Skeletal muscle cell (primary cell): ENCODE measurements around the gene CD38.
"Not testable (repeated sequence)": the region's sequence is repeated elsewhere in the genome, so short reads cannot be mapped to it uniquely, and the experiment has no call there.

Source experiments
- DNase-seq: peaks from one replicate; pipeline ENCODE4 v3.0.0-alpha.2; 2010; ENCODE audit warnings: low read depth
- H3K4me3 ChIP-seq: 2 replicates; pipeline ENCODE4 v1.5.1; 2011; ENCODE audit warnings: low read depth, mild to moderate bottlenecking, control low read depth, low read length, moderate library complexity

Gene CD38

DNA sequence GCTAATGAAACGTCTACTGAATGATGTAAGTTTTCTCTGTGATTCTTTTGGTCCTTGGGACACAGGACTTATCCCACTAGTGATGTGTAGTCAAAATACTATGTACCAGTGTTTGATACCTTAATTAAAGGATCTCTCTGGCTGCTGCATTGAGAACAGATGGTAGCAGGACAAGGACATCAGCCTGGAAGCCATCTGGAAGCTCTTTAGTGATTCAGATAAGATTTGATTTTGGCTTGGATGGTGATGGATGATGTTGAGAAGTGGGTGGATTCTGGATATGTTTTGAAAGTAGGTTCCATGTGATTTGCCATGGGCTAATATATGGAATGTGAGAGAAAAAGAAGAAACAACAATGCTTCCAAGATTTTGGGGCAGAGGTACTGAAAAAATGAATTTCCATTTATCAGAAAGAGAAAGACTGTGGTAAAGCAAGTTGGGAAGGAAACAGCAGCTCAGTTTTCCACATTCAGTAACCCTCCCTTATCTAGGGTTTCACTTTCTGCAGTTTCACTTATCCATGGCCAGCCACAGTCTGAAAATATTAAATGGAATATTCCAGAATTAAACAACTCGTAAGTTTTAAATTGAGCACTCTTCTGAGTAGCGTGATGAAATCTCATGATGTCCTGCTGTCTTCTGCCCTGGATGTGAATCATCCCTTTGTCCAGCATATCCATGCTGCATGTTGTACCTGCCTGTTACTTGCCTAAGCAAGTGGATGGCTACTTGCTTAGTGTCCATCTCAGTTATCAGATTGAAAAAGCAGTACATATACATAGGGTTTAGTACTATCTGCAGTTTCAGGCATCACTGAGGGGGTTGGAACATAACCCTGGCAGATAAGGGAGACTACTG, 15.6 kb downstream of the CD38 start:
- no peak for DNase-seq
- no peak overlapping the region for H3K4me3 ChIP-seq

DNA sequence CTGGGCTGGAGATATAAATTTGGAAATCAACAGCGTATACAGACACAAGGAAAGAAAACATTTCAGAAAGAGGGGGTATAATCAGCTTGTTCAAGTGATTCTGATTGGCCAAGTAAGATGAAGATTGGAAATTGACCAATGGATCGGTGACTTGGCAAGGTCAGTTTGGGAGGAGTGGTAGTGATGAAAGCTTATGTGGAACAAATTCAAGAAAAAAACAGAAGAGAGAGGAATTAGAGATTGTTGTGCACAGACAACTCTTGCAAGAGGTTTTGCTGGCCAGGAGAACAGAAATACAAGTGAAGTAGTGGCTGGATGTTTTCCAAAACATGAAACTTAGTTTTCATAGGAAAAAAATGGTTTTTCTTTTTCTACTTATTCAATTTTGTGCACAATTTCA, 16.3 kb downstream of the CD38 start:
- no peak overlapping the region for H3K4me3 ChIP-seq
- no peak for DNase-seq

DNA sequence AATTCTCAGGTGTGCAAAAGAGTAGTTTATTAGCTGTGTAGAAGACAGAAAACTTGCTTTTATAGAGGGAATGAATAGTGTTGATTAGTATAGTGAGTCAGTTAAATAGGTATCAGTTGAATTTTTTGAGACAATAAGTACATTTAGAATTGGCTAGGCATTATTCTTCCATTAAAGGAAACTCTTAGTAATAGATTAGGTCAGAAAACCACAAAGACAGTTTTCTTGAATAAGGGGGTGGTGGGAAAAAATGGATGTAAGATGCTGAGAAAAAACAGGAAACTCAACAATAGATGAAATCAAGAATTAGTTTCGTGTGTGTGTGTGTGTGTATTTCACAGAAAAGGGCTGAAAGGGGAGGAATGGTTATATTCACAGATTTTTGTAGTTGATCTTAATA, 16.8 kb downstream of the CD38 start:
- H3K4me3 ChIP-seq, result no peak overlapping the region
- no peak for DNase-seq

DNA sequence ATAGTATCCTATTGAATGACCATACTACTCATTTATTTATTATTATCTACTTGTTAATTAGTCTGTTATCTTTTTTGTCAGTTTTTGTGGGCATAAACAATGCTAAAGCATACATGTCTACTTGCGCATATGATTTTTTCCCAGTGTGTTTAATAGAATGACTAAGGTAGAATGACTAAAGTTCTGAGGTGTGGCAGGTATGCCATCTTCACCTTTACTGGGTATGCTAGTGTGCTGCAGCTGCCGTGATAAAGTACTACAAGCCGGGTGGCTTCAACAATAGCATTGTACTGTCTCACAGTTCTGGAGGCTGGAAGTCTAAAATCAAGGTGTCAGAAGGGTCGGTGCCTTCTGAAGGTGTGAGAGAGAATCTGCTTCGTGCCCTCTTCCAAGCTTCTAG, 19.2 kb downstream of the CD38 start:
- no peak overlapping the region for H3K4me3 ChIP-seq
- DNase-seq, result no peak

DNA sequence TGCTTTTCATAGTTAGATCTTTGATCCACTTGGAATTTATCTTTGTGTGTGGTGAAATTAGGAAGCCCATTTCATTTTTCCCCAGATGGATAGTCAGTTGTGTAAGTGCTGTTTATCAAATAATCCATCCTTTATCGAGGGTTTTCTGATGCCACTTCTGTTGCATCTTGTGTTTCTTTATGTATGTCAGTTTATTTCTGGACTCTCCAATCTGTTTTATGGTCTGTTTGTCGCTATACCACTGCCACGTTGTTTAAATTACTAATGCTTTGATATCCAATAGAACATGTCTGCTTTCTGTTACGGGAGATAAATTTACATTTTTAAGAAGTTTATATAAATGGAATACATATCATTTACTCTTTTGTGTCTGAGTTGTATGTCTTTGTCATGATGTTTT, 21.0 kb downstream of the CD38 start:
- H3K4me3 ChIP-seq, result no peak overlapping the region
- no peak for DNase-seq

DNA sequence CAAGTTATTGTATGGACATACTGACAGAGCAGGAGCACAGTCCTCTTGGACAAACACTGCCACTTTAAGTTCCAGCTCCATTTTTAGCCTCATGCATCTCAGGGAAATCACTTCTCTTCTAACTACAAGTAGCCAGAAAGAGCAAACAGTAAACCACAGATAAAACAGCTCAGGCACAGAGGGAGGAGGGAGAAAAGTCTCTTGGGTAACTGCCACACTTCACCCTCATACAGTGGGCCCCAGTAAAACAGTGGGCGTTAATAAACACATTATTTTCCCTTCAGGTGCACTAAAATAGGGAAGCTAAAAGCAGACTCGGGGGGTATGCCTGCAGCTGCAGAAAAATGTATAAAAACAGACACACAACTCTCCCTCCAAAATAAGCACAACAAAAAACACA, 21.6 kb downstream of the CD38 start:
- H3K4me3 ChIP-seq, result no peak overlapping the region
- no peak for DNase-seq

DNA sequence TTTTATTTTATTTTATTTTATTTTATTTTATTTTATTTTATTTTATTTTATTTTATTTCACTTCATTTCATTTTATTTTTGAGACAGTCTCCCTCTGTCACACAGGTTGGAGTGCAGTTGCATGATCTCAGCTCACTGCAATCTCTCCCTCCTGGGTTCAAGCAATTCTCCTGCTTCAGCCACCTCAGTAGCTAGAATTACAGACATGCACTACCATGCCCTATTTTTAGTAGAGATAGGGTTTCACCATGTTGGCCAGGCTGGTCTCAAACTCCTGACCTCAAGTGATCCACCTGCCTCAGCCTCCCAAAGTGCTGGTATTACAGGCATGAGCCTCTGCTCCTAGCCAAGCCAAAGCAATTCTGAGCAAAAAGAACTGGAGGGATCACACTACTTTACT, 24.4 kb downstream of the CD38 start:
- not testable (repeated sequence) for DNase-seq, H3K4me3 ChIP-seq

DNA sequence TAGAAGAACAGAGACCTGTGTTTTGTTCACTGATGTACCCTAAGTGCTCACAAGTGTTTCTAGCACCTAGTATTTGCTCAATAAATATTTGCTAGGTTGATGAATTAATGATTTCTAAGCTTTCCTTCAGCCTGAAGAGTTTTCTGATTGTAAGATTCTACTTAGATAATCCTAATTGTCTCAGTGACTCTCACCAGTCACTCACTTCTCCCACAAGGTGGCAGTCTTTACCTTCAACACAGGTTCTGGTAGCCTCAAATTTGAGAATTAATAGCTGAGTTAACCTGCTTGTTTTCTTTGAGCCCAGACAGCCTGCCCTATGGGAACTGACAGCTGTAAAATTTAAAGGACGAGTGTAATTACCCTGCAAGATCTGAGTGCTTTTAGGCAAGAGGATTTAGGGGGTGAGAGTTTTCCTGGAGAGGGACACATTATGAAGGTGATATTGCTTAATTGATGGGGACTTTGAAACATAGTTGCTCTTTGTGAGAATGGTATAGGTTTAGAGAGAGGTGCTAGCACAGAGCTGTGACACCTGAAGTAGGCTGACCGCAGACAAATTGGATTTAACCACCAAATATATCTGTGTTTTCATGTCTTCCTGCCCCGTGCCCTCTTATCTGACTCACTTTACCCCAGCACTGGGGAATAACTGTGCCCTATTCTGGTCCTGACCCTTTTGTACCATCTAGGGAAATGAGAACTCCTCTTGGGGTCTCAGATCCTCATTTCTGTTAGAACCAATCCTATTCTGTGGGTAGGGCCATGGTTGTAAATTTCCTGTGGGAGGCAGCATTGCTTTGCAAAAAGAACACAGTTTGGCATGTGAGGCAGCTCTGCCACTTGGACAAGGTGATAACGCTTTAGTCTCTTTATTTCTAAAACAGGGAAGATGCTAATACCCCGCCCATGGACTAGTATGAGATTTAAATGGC, 27.7 kb downstream of the CD38 start:
- H3K4me3 ChIP-seq, result no peak overlapping the region
- DNase-seq, result peak; percentile 23

DNA sequence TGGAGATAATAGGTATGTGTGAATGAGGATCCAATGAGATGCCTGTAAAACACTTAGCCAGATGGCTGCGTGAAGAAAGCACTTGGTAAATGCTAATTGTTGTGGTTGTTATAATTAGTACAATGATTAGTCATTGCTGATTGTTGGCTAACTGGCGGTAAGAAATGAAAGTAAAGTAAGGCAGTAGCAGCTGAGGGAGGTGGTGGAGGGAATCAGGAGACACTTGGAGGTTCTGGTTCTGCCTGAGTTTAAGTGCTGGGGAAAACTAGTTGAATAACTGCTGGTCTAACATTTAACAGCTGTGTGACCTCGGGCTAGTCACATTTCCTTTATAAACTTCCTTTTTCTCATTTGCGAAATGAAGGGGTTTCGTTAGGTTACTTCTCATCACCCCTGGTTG, 30.9 kb downstream of the CD38 start:
- H3K4me3 ChIP-seq, result no peak overlapping the region
- no peak for DNase-seq

DNA sequence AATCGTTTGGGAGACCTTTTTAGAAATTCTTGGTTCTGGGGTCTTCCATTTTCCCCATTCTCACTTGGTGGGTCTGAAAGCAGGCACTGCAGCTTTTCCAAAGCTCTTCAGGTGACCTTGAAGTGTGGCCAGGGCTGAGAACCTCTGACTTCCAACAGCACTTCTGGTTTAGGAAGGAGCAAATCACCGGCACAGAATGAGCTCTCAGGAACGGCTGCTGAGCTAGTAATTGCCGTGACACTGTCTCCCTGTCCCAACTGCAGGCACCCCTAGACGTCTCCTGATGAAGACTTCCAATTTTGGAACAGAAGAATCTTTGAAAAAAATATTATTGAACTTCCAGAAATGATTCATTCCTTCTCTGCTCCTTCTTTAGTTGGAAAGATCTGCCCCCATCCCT, 31.3 kb downstream of the CD38 start:
- no peak overlapping the region for H3K4me3 ChIP-seq
- no peak for DNase-seq

DNA sequence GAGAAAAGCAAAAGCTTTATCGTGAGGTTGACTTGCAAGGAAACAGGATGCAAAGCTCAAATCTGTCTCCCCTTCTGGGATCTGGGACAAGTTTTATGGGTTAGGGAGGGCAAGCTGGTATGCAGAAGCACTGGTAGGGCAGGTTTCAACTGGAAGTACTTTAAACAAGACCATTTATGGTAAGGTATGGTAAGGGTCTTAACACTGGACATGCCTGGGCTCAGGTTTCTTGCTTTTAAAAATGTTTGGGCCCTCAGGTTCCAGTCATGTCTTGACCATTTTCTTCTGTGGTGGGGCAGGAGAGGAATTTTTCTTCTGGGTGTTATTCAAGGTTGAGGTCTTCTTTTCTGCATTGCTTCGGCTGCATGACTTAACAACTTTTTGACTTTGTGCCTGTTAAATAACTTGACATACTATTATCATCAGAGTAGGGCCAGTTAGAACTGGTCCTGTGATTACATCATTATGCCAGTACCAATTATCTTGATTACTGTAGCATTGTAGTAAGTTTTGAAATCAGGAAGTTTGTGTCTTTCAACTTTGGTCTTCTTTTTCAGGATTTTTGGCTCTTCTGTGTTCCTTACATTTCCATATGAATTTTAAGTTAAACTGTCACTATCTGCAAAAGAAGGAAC, 33.7 kb downstream of the CD38 start:
- no peak for DNase-seq
- no peak overlapping the region for H3K4me3 ChIP-seq

DNA sequence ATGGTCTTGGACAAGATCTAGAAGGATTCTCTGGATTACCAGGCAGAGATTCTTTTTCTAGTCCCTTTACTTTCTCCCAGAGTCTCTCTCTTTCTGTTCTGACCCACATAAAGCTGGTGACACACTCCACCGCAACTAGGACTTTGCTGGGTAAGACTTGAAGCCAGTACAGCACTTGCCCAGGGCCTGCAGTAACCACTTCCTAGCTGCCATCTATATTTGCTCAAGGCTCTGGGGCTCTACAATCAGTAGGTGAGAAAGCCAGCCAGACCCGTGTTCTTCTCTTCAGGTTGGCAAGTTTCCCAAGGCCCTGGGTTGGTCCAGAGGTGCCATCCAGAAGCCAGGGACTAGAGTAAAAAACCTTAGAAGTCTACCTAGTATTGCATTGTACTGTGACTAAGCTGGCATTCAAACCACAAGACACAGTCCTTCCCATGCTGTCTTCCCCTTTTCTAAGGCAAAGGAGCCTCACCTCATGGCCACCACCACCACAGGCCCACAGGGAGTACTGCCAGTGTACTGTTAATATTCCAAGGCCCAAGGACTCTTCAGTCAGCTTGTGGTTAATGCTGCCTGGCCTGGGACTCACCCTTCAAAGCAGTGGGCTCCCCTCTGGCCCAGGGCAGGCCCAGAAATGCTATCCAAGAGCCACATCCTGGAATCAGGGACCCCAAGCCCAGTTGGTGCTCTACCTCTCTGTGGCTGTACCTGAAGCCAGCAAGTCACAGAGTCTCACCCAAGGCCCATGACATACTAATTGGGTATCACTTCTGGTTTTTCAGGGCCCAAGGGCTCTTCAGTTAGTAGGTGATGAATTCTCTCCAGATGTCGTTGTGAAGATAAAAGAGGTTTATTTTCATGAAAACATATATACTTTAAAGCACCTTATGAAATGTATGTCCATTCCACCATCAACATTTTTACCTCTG, 54.7 kb downstream of the CD38 start:
- no peak for DNase-seq
- H3K4me3 ChIP-seq, result no peak overlapping the region

DNA sequence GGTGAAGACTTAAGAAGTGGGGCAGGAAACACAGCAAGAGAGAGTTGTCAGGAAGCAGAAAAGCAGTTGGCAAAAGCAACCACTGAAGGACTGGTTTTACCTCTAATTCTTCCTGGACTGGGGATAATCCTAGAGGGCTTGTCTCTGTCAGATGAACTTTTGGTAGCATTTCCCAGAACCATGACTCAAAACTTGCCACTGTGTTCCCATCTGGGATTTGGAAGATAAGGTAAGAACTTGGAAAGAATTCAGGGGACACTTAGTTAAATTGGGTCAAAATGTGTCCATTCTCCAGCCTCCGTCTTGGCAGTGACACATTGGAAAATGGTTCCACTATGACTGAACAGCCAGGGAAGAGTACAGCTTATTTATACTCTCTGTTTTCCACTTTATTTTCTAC, 55.7 kb downstream of the CD38 start:
- no peak overlapping the region for H3K4me3 ChIP-seq
- DNase-seq, result no peak

DNA sequence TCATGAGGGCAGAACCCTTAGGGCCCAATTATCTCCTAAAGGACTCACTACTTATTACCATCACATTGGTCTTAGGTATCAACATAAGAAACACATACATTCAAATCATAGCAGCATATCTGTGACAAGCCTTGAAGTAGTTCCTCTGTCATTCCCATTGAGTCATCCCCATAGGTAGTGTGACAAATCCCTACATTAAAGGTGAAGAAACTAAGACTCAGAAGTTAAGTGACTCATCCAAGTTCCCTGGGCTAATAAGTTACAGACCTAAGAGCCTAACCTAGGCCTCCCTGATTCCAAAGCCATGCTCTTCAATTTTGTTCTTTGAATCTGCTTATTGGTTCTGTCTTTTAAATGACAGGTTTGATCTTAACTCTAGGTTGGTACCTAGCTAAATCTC, 58.2 kb downstream of the CD38 start:
- DNase-seq, result no peak
- H3K4me3 ChIP-seq, result no peak overlapping the region

DNA sequence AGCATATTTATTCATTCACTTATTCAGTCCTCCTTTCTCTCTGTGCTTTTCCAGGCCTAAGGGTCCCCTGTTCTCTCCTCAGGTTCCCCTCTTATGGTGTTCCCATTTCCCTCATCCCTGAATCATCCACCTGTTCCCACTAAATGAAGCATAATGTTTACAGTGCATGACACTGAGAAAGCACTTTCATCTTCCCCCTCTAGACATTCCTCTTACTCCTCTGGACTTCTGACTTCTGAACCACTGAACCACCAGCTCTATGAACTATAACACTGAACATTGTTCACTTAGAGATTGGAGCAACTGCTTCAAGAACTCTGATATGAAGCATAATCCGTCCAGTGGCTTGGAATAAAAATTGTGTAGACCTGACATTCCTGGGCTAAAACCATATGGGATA, 59.5 kb downstream of the CD38 start:
- no peak overlapping the region for H3K4me3 ChIP-seq
- no peak for DNase-seq

DNA sequence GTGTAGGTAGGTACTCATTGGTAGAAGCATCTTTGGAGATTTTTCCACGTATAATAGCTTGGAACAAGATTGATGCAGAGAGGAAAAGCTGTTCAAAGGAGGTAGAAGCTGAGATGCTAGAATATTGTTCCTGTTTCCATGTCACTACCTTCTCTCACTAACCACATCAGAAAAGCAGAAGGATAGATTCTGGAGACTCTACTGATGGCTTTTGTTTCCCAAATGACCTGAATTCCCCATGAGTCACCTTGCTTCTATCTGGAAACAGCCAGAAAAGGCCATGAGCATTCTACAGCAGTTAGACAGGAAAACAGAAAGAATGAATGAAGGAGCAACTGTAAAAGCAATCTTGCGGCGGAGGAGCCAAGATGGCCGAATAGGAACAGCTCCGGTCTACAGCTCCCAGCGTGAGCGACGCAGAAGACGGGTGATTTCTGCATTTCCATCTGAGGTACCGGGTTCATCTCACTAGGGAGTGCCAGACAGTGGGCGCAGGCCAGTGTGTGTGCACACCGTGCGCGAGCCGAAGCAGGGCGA, 63.1 kb downstream of the CD38 start:
- not testable (repeated sequence) for DNase-seq, H3K4me3 ChIP-seq

DNA sequence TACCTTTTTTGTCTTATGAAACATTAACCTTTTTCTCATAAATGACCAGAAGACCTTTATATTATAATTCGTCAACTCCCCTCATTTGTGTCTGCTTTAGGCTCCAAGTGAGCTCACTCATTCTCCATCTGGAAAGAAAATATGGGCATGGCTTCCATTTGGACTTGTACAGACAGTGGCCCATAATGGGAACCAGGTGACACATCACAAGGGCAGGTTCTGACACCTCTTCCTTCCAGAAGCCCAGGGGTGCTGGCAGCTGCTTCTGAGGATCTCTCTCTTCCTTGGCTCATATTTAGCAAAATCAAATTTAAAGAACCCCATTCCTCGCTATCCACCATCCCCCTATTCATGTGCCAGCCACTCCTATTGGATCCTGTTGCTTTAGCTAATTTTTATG, 69.6 kb downstream of the CD38 start:
- no peak for DNase-seq
- H3K4me3 ChIP-seq, result no peak overlapping the region

DNA sequence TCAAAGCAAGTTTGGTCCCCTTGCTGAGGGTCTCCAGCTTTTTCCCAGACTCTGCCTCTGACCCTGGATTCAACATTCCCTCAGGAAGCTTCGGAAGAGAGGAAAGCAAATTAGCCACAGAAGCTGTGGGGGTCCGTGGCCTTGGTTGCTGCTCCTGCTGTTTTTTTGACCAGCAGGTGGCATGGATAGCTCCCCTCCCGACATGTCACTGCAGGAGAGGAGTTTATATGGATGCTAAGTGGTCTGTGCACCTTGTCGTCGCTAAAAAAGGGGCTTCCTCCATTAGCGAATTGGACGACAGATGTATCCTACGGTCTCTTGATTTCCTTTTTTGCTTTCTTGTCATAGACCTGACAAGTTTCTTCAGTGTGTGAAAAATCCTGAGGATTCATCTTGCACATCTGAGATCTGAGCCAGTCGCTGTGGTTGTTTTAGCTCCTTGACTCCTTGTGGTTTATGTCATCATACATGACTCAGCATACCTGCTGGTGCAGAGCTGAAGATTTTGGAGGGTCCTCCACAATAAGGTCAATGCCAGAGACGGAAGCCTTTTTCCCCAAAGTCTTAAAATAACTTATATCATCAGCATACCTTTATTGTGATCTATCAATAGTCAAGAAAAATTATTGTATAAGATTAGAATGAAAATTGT, 70.2 kb downstream of the CD38 start:
- no peak for DNase-seq
- no peak overlapping the region for H3K4me3 ChIP-seq
